ENCODE measurements around the gene XRCC1. TPM values are rescaled to one million over a fixed set of nuclear protein-coding genes. Genes with fewer than 3 reads are reported as not detected.

The XRCC1 gene
- total RNA-seq, 2 experiments from 2014 or later = 27.2 to 35.9 TPM

- Histone ChIP-seq H2AFZ (ENCODE audit: low read length) (no peak overlapping the region), H3K4me1 (ENCODE audit: insufficient read depth, low read length, poor library complexity, severe bottlenecking) (peaks cover 16% of the 10 kb centered on the region), H3K4me3 (ENCODE audit: low read depth, low read length, poor library complexity, severe bottlenecking) (no peak overlapping the region), H3K9me2 (ENCODE audit: insufficient read depth, low read length) (no peaks in the 10 kb centered on the region), H4K20me1 (ENCODE audit: insufficient read depth, low read length) (no peaks in the 10 kb centered on the region), H3K27ac (ENCODE audit: low read depth, low read length, poor library complexity, severe bottlenecking) (no peak overlapping the region), H3K79me2 (ENCODE audit: insufficient read depth, low read depth, low read length) (no peaks in the 10 kb centered on the region), H3K9me3 (ENCODE audit: low read length) (no peaks in the 10 kb centered on the region), H3K36me3 (ENCODE audit: insufficient read depth, low read length) (no peaks in the 10 kb centered on the region), H3K4me2 (ENCODE audit: low read length) (no peak overlapping the region)
- POLR2A ChIA-PET = no interaction called here
- no TSS peak for BruUV-seq (replicated peaks)
- CTCF ChIA-PET (ENCODE audit: unreplicated experiment) = no interaction called here
- intact Hi-C loops (cut with micrococcal nuclease; ENCODE audit: unreplicated experiment) = no loop called here
- no peak for DNase-seq (ENCODE audit: low spot score)
- TF ChIP-seq, protein P1, sequence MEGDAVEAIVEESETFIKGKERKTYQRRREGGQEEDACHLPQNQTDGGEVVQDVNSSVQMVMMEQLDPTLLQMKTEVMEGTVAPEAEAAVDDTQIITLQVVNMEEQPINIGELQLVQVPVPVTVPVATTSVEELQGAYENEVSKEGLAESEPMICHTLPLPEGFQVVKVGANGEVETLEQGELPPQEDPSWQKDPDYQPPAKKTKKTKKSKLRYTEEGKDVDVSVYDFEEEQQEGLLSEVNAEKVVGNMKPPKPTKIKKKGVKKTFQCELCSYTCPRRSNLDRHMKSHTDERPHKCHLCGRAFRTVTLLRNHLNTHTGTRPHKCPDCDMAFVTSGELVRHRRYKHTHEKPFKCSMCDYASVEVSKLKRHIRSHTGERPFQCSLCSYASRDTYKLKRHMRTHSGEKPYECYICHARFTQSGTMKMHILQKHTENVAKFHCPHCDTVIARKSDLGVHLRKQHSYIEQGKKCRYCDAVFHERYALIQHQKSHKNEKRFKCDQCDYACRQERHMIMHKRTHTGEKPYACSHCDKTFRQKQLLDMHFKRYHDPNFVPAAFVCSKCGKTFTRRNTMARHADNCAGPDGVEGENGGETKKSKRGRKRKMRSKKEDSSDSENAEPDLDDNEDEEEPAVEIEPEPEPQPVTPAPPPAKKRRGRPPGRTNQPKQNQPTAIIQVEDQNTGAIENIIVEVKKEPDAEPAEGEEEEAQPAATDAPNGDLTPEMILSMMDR (conservative IDR thresholded peaks at IDR 0.05; ENCODE audit: low read length) = no peak
- TF ChIP-seq EZH2phosphoT487 (IDR thresholded peaks at IDR 0.05; ENCODE audit: borderline replicate concordance, low read depth, low read length) = no peak
These were observed 67.4 kb downstream of the XRCC1 start for GRCh38 chr19:43507880-43508279.

DNA sequence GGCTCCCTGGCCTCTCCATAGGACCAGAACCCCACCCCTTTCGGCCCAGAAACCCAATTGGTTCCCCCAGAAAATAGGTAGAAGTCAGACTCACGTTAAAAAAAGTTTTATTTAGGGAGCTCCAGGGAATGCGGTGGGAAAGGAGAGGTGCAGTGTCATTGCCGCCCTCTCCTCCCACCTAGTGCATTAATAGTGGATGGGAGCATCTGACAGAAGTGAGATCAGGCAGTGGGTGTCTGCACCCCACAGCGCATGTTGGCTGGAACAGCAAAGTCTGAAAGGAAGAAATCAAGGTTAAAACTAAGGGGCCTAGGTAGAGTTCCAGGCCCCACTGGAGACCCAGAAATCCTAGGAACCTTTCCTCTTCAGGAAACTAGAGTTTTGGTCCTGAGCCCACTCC is 68.7 kb downstream of the XRCC1 start:
- BruUV-seq (replicated peaks) = no TSS peak
- H3K4me1 ChIP-seq (ENCODE audit: insufficient read depth, low read length, poor library complexity, severe bottlenecking) = peaks cover 16% of the 10 kb centered on the region
- no peaks in the 10 kb centered on the region for H3K79me2 ChIP-seq (ENCODE audit: insufficient read depth, low read depth, low read length)
- no peak overlapping the region for H2AFZ ChIP-seq (ENCODE audit: low read length)
- no peak overlapping the region for H3K4me3 ChIP-seq (ENCODE audit: low read depth, low read length, poor library complexity, severe bottlenecking)
- ChIA-PET POLR2A (no interaction called here), CTCF (ENCODE audit: unreplicated experiment) (no interaction called here)
- H3K27ac ChIP-seq (ENCODE audit: low read depth, low read length, poor library complexity, severe bottlenecking) = no peak overlapping the region
- no peaks in the 10 kb centered on the region for H4K20me1 ChIP-seq (ENCODE audit: insufficient read depth, low read length)
- H3K9me2 ChIP-seq (ENCODE audit: insufficient read depth, low read length) = no peaks in the 10 kb centered on the region
- no peak overlapping the region for H3K4me2 ChIP-seq (ENCODE audit: low read length)
- no peaks in the 10 kb centered on the region for H3K36me3 ChIP-seq (ENCODE audit: insufficient read depth, low read length)
- no peaks in the 10 kb centered on the region for H3K9me3 ChIP-seq (ENCODE audit: low read length)
- TF ChIP-seq, protein P1 (conservative IDR thresholded peaks at IDR 0.05; ENCODE audit: low read length) = no peak
- no peak for TF ChIP-seq EZH2phosphoT487 (IDR thresholded peaks at IDR 0.05; ENCODE audit: borderline replicate concordance, low read depth, low read length)
- no peak for DNase-seq (ENCODE audit: low spot score)
- intact Hi-C loops (cut with micrococcal nuclease; ENCODE audit: unreplicated experiment) = no loop called here

DNA sequence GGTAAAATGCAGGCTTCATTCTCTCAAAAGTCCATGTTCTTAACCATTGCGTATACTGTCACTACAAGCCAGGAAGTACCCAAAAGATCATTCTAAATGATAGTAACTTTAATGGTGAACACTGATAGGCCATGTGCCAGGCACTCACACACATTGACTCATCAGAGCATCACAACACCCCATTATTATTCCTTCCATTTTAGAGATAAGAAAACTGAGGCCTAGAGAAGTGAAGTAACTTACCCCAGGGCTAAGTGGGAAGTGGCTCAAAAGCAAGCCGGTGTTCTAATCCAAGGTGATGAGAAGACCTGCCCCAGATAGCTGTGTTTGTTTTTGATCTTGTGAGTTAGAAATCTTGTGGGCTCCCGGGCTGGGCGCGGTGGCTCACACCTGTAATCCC is 69.4 kb downstream of the XRCC1 start:
- no peaks in the 10 kb centered on the region for H3K9me3 ChIP-seq (ENCODE audit: low read length)
- BruUV-seq (replicated peaks) = no TSS peak
- CTCF ChIA-PET (ENCODE audit: unreplicated experiment) = no interaction called here
- POLR2A ChIA-PET = no interaction called here
- H2AFZ ChIP-seq (ENCODE audit: low read length) = no peak overlapping the region
- intact Hi-C loops (cut with micrococcal nuclease; ENCODE audit: unreplicated experiment) = loop anchor here (2.0 kb wide), 1 partner anchor 43 kb away; no protein-coding TSS in a partner anchor
- no peaks in the 10 kb centered on the region for H4K20me1 ChIP-seq (ENCODE audit: insufficient read depth, low read length)
- H3K9me2 ChIP-seq (ENCODE audit: insufficient read depth, low read length) = no peaks in the 10 kb centered on the region
- H3K4me2 ChIP-seq (ENCODE audit: low read length) = no peak overlapping the region
- no peak for DNase-seq (ENCODE audit: low spot score)
- no peaks in the 10 kb centered on the region for H3K36me3 ChIP-seq (ENCODE audit: insufficient read depth, low read length)
- no peak overlapping the region for H3K4me3 ChIP-seq (ENCODE audit: low read depth, low read length, poor library complexity, severe bottlenecking)
- no peaks in the 10 kb centered on the region for H3K79me2 ChIP-seq (ENCODE audit: insufficient read depth, low read depth, low read length)
- peaks cover 16% of the 10 kb centered on the region for H3K4me1 ChIP-seq (ENCODE audit: insufficient read depth, low read length, poor library complexity, severe bottlenecking)
- no peak for TF ChIP-seq EZH2phosphoT487 (IDR thresholded peaks at IDR 0.05; ENCODE audit: borderline replicate concordance, low read depth, low read length)
- TF ChIP-seq, protein P1 (conservative IDR thresholded peaks at IDR 0.05; ENCODE audit: low read length) = no peak
- no peak overlapping the region for H3K27ac ChIP-seq (ENCODE audit: low read depth, low read length, poor library complexity, severe bottlenecking)

Measured in OCI-LY7 (cell line).